ENCODE measurements around the gene DTX3.
"Not testable (repeated sequence)": the region's sequence is repeated elsewhere in the genome, so short reads cannot be mapped to it uniquely, and the experiment has no call there.

The DTX3 gene

GRCh38 chr12:57604454-57604991, at the start of gene DTX3:
Gene DTX3, plus strand, starts transcription at chr12:57604824. Its CDS starts 1,694 bp downstream, at chr12:57606518.
- peak; percentile 33 for DNase-seq

- DNase-seq: no peak
Observed at GRCh38 chr12:57554897-57555296, 49.7 kb upstream of the DTX3 start.

GRCh38 chr12:57558864-57559263, 45.8 kb upstream of the DTX3 start:
- no peak for DNase-seq

GRCh38 chr12:57560516-57560915, 44.1 kb upstream of the DTX3 start:
- no peak for DNase-seq

GRCh38 chr12:57561117-57561516, 43.5 kb upstream of the DTX3 start:
- not testable (repeated sequence) for DNase-seq

GRCh38 chr12:57563358-57563757, 41.3 kb upstream of the DTX3 start:
- DNase-seq: no peak

- no peak for DNase-seq
Observed at GRCh38 chr12:57564178-57564740, 40.4 kb upstream of the DTX3 start.

GRCh38 chr12:57568838-57569237, 35.8 kb upstream of the DTX3 start:
- no peak for DNase-seq

- DNase-seq: no peak
Observed at GRCh38 chr12:57569858-57570257, 34.8 kb upstream of the DTX3 start.

GRCh38 chr12:57570438-57570837, 34.2 kb upstream of the DTX3 start:
- DNase-seq: not testable (repeated sequence)

GRCh38 chr12:57571926-57572762, 32.5 kb upstream of the DTX3 start:
- DNase-seq: no peak

- DNase-seq: no peak
Observed at GRCh38 chr12:57574795-57575194, 29.8 kb upstream of the DTX3 start.

GRCh38 chr12:57575771-57576612, 28.6 kb upstream of the DTX3 start:
- DNase-seq: no peak

- DNase-seq: no peak
Observed at GRCh38 chr12:57576613-57577160, 27.9 kb upstream of the DTX3 start.

GRCh38 chr12:57577981-57578758, 26.5 kb upstream of the DTX3 start:
- DNase-seq: no peak

GRCh38 chr12:57579011-57579410, 25.6 kb upstream of the DTX3 start:
- no peak for DNase-seq

GRCh38 chr12:57579677-57580465, 24.8 kb upstream of the DTX3 start:
- no peak for DNase-seq

GRCh38 chr12:57580466-57580795, 24.2 kb upstream of the DTX3 start:
- DNase-seq: no peak

GRCh38 chr12:57581802-57582201, 22.8 kb upstream of the DTX3 start:
- no peak for DNase-seq

- DNase-seq: no peak
Observed at GRCh38 chr12:57582440-57582839, 22.2 kb upstream of the DTX3 start.

Measured in activated CD4-positive, alpha-beta T cell treated with anti-CD3 and anti-CD28 coated beads, Interleukin-2, amount 50 U/mL, for 16 hours (primary cell).